Panc1 (cell line): ENCODE measurements around the gene FBXO31. TPM values are rescaled to one million over a fixed set of nuclear protein-coding genes. Genes with fewer than 3 reads are reported as not detected.

Source experiments
- ATAC-seq: fragments of 200-7000 bp; cut with Tn5 transposase; 2 replicates; pipeline ENCODE4 v1.9.1; 2020; ENCODE audit warnings: mild to moderate bottlenecking, moderate library complexity
- BruUV-seq: library from RNA; stranded (reverse); fragments of 400-500 nt; replicated peaks from 2 replicates; lab custom pipeline; 2021; lab: Mats Ljungman, UMichigan
- CTCF ChIA-PET: fragments of 300-600 bp; sonication (Branson Sonifier 250); formaldehyde crosslinking; loops from one replicate; lab custom pipeline; 2022; ENCODE audit warnings: antibody characterized with exemption; lab: Charles Lee
- POLR2A ChIA-PET: fragments of 300-600 bp; sonication (Branson Sonifier 250); formaldehyde crosslinking; loops from one replicate; lab custom pipeline; 2022; ENCODE audit warnings: antibody characterized with exemption; lab: Charles Lee
- DNase-seq: peaks from one replicate; pipeline ENCODE4 v3.0.0-alpha.2; 2010; ENCODE audit warnings: low read depth, low spot score
- H3K27ac ChIP-seq: 2 replicates; pipeline ENCODE4 v1.5.1; 2011; ENCODE audit warnings: mild to moderate bottlenecking, low read length, inconsistent platforms
- H3K27me3 ChIP-seq: fragments of 200-500 bp; sonication (Bioruptor generic); 2 replicates; pipeline ENCODE4 v1.6.0; 2014; ENCODE audit warnings: low read length, inconsistent platforms; ENCODE audit not compliant: control insufficient read depth, insufficient read depth
- H3K36me3 ChIP-seq: fragments of 200-500 bp; sonication (Bioruptor generic); 2 replicates; pipeline ENCODE4 v1.5.1; 2014; ENCODE audit warnings: inconsistent platforms, mild to moderate bottlenecking, low read length, moderate library complexity; ENCODE audit not compliant: control insufficient read depth, insufficient read depth
- H3K4me1 ChIP-seq: 2 replicates; pipeline ENCODE4 v1.5.1; 2011; ENCODE audit warnings: inconsistent platforms, mild to moderate bottlenecking, low read length, moderate library complexity; ENCODE audit not compliant: control insufficient read depth, insufficient read depth
- H3K4me3 ChIP-seq, 2 experiments: 2 replicates each; pipeline ENCODE4 v1.5.1; 2011 to 2012; ENCODE audit warnings: low read depth in 2 of 2, low read length in 2 of 2, mild to moderate bottlenecking in 2 of 2, inconsistent platforms in 1 of 2, moderate library complexity in 1 of 2
- H3K9me3 ChIP-seq: fragments of 200-500 bp; sonication (Bioruptor generic); 2 replicates; pipeline ENCODE4 v1.5.1; 2014; ENCODE audit warnings: low read depth, mild to moderate bottlenecking, inconsistent platforms, low read length, moderate library complexity; ENCODE audit not compliant: control insufficient read depth, insufficient read depth
- POLR2AphosphoS5 ChIP-seq: IDR thresholded peaks from 2 replicates; pipeline ENCODE4 v1.6.1; 2012; ENCODE audit warnings: mild to moderate bottlenecking, low read depth, low read length, moderate library complexity
- REST ChIP-seq, 2 experiments: IDR thresholded peaks; 2 replicates each; pipeline ENCODE4 v1.6.1; 2011 to 2012; ENCODE audit warnings: low read depth in 2 of 2, control low read depth in 1 of 2, low read length in 1 of 2, mild to moderate bottlenecking in 1 of 2, moderate library complexity in 1 of 2; ENCODE audit not compliant: insufficient read depth in 1 of 2
- SIN3A ChIP-seq: IDR thresholded peaks from 2 replicates; pipeline ENCODE4 v1.6.1; 2012; ENCODE audit warnings: low read depth, mild to moderate bottlenecking, low read length, moderate library complexity, borderline replicate concordance; ENCODE audit not compliant: insufficient read depth
- TCF7L2 ChIP-seq: IDR thresholded peaks from 2 replicates; pipeline ENCODE4 v1.6.1; 2011; ENCODE audit warnings: mild to moderate bottlenecking, low read depth, low read length, inconsistent platforms
- in situ Hi-C: cut with HindIII; loops from 2 replicates; pipeline ENCODE4 v1.10.0; 2016; ENCODE audit warnings: low sequenced_read_pairs, low pct_unique_long_range_greater_than_20kb
- intact Hi-C: fragments of 100-400 bp; cut with micrococcal nuclease; formaldehyde crosslinking; loops from one replicate; pipeline ENCODE4 v1.10.0; 2022; ENCODE audit not compliant: unreplicated experiment
- total RNA-seq: library from RNA; stranded (reverse); gene quantifications from one replicate; pipeline ENCODE4 v1.2.1, GENCODE V29; 2021; ENCODE audit not compliant: unreplicated experiment
- TF ChIP-seq, protein P1 (sequence below): fragments of 450-650 bp; IDR thresholded peaks from 2 replicates; pipeline ENCODE4 v1.5.1; 2017; ENCODE audit warnings: mild to moderate bottlenecking

FBXO31 gene
- total RNA-seq, 1 experiment from 2014 or later, result 22.4 TPM

GRCh38 chr16:87345726-87346424 is 37.7 kb downstream of the FBXO31 start:
- intact Hi-C loops, result no loop called here
- Histone ChIP-seq H3K4me3 (no peak overlapping the region), H3K27ac (no peak overlapping the region), H3K9me3 (no peaks in the 10 kb centered on the region), H3K27me3 (no peaks in the 10 kb centered on the region), H3K36me3 (no peaks in the 10 kb centered on the region), H3K4me1 (no peaks in the 10 kb centered on the region)
- ATAC-seq, result no peak
- TF ChIP-seq POLR2AphosphoS5 (no peak), SIN3A (no peak), TCF7L2 (no peak), REST (IDR thresholded peaks at IDR 0.05; ENCODE audit: insufficient read depth in 1 of 2, low read depth in 2 of 2, low read length in 1 of 2) (no peak)
- TF ChIP-seq, protein P1, sequence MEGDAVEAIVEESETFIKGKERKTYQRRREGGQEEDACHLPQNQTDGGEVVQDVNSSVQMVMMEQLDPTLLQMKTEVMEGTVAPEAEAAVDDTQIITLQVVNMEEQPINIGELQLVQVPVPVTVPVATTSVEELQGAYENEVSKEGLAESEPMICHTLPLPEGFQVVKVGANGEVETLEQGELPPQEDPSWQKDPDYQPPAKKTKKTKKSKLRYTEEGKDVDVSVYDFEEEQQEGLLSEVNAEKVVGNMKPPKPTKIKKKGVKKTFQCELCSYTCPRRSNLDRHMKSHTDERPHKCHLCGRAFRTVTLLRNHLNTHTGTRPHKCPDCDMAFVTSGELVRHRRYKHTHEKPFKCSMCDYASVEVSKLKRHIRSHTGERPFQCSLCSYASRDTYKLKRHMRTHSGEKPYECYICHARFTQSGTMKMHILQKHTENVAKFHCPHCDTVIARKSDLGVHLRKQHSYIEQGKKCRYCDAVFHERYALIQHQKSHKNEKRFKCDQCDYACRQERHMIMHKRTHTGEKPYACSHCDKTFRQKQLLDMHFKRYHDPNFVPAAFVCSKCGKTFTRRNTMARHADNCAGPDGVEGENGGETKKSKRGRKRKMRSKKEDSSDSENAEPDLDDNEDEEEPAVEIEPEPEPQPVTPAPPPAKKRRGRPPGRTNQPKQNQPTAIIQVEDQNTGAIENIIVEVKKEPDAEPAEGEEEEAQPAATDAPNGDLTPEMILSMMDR, result no peak
- in situ Hi-C loops, result no loop called here
- no TSS peak for BruUV-seq
- ChIA-PET POLR2A (no interaction called here), CTCF (no interaction called here)
- no peak for DNase-seq

DNA sequence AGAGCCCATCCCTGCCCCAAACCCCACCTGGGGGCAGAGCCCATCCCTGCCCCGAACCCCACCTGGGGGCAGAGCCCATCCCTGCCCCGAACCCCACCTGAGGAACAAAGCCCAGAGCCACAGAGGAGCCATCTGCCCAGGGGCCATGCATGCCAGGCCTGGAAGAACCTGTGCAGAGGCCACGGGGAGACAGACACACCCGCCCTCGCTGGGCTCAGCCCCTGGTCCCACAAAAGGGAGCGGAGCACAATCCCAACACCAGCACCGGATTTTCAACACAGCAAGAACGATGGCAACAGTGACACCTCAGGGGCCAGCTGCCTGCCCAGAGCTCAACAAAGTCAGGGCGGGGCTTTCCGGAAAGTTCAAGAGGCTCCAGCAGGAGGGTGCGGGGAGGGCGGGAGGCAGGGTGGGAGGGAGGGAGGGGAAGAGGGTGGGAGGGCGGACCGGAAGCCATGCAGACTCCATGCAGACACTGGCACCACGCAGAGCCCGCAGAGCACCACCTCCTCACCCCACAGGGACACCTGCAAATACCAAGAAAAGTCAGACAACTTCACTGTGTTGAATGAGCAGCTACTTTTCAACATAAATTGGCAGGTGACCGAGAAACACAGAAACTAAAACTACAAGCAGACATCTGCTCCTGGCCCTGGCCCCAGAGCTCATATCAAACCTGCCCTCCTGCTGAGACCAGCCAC is 38.5 kb downstream of the FBXO31 start:
- in situ Hi-C loops (no loop called here), intact Hi-C loops (no loop called here)
- CTCF ChIA-PET, result no interaction called here
- POLR2A ChIA-PET, result no interaction called here
- BruUV-seq, result no TSS peak
- no peaks in the 10 kb centered on the region for H3K27me3 ChIP-seq
- ATAC-seq (no peak), DNase-seq (no peak)
- H3K9me3 ChIP-seq, result no peaks in the 10 kb centered on the region
- TF ChIP-seq POLR2AphosphoS5 (no peak), SIN3A (no peak), TCF7L2 (no peak), REST (IDR thresholded peaks at IDR 0.05; ENCODE audit: insufficient read depth in 1 of 2, low read depth in 2 of 2, low read length in 1 of 2) (no peak)
- TF ChIP-seq, protein P1, result no peak
- no peaks in the 10 kb centered on the region for H3K36me3 ChIP-seq
- no peak overlapping the region for H3K4me3 ChIP-seq
- H3K4me1 ChIP-seq, result no peaks in the 10 kb centered on the region
- H3K27ac ChIP-seq, result no peak overlapping the region
